ES-I3 (cell line): ENCODE results near the gene PRSS8.

Experiments
- H3K36me3 ChIP-seq: 2 replicates; pipeline ENCODE4 v1.6.1; 2013; ENCODE audit warnings: mild to moderate bottlenecking, low read length, control low read depth, moderate library complexity; ENCODE audit not compliant: insufficient read depth
- H3K4me1 ChIP-seq: 2 replicates; pipeline ENCODE4 v1.6.1; 2013; ENCODE audit warnings: mild to moderate bottlenecking, control low read depth, low read length; ENCODE audit not compliant: insufficient read depth
- H3K9ac ChIP-seq: 2 replicates; pipeline ENCODE4 v1.6.1; 2013; ENCODE audit warnings: low read depth, mild to moderate bottlenecking, low read length, moderate library complexity
- H3K9me3 ChIP-seq: 2 replicates; pipeline ENCODE4 v1.6.1; 2013; ENCODE audit warnings: mild to moderate bottlenecking, low read length, moderate library complexity; ENCODE audit not compliant: control insufficient read depth, insufficient read depth

PRSS8 gene

DNA sequence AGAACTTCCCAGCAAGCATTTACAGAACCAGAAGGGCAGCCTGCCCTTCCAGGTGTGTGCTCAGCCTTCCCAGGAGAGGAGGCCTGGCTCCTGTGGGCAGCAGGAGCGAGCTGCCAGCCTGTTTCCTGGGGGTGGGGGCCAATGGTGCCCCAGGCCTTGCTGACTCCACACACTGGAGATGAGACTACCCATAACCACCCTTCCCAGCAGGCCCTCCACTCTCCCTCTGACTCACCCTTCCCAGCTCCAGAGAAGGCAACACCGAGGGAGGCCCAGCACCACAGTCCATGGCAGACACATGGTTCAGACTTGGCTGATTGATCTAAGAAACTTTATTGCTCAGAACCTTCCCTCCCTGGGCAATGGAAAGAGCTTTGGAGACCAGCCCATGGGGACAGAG is 45.0 kb downstream of the PRSS8 start:
- H3K9ac ChIP-seq: no peak overlapping the region
- 0 out of 2 replicates have a peak, but pooled peaks cover 9% of the 10 kb centered on the region for H3K36me3 ChIP-seq
- H3K9me3 ChIP-seq: no peaks in the 10 kb centered on the region
- H3K4me1 ChIP-seq: peaks cover 3% of the 10 kb centered on the region; the same call in 1 of the 2 replicates

DNA sequence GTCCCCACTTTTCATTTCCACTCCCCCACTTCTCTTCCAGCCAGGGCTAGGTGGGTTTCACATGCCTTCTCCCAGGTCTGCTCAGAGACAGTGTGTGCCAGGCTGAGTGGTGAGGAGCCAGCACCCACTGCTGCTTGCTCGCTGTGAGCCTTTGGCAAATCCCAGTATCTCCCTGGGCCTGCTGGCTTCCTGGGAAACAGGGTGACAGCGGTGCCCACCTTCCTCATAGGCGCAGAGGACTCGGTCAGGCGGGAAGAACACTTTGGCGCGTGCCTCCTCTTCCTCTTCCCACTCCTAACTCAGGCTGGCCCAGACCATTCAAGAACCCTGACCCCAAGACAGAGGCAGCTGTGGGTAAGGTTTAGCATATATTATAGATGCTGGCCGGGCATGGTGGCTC is 46.3 kb downstream of the PRSS8 start:
- Histone ChIP-seq H3K36me3 (0 out of 2 replicates have a peak, but pooled peaks cover 9% of the 10 kb centered on the region), H3K9ac (no peak overlapping the region), H3K4me1 (peaks cover 3% of the 10 kb centered on the region; the same call in 1 of the 2 replicates), H3K9me3 (no peaks in the 10 kb centered on the region)

DNA sequence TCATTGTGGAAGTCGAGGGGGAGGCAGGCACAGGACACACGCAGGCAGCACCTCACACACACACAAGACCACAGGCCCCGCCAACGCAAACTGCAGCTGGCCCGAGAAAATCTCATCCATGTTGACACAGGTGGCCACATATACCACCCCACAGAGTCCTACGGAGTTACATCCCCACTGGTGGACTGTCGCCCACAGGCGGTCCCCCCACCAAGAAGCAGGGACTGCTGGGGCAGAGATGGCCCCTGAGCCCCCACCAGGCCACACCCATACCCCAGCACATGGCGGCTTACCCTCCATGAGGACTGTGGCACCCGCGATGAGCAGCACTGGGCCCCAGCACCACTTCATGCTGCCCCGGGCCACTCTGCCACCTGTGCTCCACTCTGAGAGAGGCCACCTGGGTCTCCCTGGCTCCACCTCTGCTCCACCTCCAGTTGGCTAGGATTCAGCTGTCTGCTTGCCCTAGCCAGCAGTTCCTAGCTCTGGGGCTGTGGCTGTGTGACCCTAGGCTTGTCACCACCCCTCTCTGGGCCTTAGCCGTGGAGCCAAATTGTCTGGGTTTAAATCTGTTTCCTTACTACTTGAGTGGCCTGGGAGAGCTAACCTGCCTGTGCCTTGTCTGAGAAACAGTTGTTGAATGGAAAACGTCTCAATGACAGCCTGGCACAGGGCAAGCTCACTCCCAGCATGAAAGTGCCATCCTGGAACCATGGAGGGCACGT is 46.9 kb downstream of the PRSS8 start, which contains the start of gene PRSS53:
Gene PRSS53 (minus strand): TSS at position 485 of the 725 bp plus-strand sequence. CDS start 134 bp downstream, at position 351.
- H3K9me3 ChIP-seq: no peaks in the 10 kb centered on the region
- H3K4me1 ChIP-seq: peaks cover 3% of the 10 kb centered on the region; the same call in 1 of the 2 replicates
- H3K36me3 ChIP-seq: 0 out of 2 replicates have a peak, but pooled peaks cover 9% of the 10 kb centered on the region
- H3K9ac ChIP-seq: no peak within 1 kb of the TSS

DNA sequence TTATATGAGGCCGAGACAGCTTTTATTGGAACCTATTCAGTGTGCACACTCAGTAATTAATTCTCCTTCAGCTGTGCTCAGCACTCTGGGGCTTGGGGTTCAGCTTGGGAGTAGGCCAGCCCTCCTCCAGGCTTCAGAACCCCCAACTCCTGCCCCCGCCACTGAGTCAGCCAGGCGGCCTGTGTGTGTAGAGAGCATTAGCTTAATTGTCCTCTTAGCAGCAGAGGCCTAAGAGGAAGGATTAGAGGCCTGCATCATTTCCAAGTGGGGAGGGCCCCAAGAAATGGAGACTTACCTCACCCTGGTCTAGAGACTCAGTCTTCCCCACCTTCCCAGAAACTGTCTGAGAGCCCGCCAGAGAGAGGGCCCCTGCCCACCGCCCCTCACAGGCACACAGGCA is 47.6 kb downstream of the PRSS8 start:
- Histone ChIP-seq H3K36me3 (0 out of 2 replicates have a peak, but pooled peaks cover 9% of the 10 kb centered on the region), H3K9me3 (no peaks in the 10 kb centered on the region), H3K4me1 (peaks cover 3% of the 10 kb centered on the region; the same call in 1 of the 2 replicates), H3K9ac (no peak overlapping the region)

DNA sequence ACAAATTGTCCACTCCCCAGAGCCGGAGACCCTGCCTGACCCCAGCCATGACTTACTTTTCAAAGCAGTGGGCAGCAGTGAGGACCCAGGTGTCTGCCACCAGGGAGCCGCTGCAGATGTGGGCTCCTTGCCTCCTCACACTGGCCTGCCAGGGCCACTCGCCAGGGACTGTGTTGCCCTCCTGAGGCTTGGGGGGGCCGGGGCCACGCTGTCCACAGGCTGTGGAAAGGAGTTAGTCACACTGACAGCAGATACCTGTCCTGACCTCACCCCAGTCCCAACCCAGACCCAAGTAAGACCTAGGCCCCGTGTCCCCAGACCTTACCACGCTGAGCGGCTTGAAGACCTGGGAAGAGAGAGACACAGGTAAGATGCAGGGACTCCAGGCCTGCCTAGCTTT is 48.0 kb downstream of the PRSS8 start:
- Histone ChIP-seq H3K9ac (no peak overlapping the region), H3K36me3 (0 out of 2 replicates have a peak, but pooled peaks cover 9% of the 10 kb centered on the region), H3K4me1 (no peaks in the 10 kb centered on the region), H3K9me3 (no peaks in the 10 kb centered on the region)

DNA sequence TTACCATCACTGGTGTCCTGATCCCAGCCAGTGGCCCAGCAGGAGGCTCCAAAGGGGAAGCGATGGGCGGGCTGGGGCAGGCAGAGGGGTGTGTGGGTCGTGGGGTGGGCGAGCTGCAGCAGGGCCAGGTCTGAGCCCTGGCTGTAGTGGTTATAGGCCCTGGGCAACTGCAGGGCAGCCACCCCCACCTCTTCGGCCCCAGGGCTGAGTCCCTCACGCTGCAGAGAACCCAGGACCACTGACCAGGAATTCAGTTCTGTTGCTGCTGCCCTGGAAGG is 49.0 kb downstream of the PRSS8 start:
- Histone ChIP-seq H3K36me3 (0 out of 2 replicates have a peak, but pooled peaks cover 9% of the 10 kb centered on the region), H3K9me3 (no peaks in the 10 kb centered on the region), H3K9ac (no peak overlapping the region), H3K4me1 (no peaks in the 10 kb centered on the region)

DNA sequence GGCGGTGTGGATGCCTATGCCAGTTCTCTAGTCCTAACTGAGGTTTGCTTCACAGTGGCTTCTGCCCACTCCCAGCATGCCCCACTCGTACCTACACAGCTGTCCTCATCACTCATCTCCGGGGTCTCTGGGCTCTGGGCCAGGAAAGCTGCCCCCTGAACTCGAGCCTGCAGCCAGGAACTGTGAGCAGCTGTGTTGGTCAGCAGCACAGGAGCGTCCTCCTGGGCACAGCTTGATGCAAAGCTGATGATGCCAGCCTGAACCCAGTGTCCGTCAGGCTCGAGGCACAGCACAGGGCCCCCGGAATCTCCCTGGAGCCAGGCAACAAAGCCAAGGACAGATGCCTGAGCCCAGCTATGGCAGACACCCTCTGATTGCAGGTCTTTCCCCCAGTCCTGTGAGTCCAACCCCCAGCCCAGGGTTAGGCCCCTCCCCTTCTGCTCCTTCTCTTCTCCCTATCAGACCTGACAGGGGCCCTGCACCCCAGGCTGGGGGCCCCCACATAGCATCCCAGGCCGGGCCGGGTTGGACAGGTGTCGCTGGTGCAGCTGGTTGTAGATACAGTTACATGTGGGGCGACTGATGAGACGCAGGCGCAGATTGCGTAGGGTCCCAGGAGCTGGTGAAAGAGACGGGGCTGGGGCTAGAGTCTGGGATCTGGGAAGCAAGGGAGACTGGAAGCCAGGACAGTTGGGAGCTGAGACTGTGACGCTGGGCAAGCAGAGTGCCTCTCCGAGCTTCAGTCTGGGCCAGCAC is 49.5 kb downstream of the PRSS8 start:
- Histone ChIP-seq H3K4me1 (no peaks in the 10 kb centered on the region), H3K36me3 (0 out of 2 replicates have a peak, but pooled peaks cover 9% of the 10 kb centered on the region), H3K9ac (no peak overlapping the region), H3K9me3 (no peaks in the 10 kb centered on the region)

DNA sequence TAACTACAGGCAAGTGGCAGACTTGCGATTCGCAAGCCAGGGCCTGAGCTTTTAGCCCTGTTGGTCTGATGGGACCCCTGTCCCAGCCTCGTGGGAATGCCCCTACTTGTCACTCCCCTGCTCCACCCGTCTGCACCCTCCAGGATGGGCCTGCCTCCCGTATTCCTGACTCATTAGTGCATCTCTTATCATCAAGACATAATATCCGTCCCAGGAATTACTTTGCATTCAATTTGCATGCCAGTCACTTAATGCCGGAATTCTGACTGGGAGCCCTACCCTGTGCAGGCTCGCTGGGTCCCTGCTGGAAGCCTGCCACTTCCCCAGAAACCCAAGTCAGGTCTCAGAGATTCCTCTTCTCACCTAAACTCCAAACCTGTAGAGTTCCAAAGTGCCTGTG is 50.1 kb downstream of the PRSS8 start:
- Histone ChIP-seq H3K36me3 (0 out of 2 replicates have a peak, but pooled peaks cover 6% of the 10 kb centered on the region), H3K4me1 (no peaks in the 10 kb centered on the region), H3K9ac (no peak overlapping the region)

DNA sequence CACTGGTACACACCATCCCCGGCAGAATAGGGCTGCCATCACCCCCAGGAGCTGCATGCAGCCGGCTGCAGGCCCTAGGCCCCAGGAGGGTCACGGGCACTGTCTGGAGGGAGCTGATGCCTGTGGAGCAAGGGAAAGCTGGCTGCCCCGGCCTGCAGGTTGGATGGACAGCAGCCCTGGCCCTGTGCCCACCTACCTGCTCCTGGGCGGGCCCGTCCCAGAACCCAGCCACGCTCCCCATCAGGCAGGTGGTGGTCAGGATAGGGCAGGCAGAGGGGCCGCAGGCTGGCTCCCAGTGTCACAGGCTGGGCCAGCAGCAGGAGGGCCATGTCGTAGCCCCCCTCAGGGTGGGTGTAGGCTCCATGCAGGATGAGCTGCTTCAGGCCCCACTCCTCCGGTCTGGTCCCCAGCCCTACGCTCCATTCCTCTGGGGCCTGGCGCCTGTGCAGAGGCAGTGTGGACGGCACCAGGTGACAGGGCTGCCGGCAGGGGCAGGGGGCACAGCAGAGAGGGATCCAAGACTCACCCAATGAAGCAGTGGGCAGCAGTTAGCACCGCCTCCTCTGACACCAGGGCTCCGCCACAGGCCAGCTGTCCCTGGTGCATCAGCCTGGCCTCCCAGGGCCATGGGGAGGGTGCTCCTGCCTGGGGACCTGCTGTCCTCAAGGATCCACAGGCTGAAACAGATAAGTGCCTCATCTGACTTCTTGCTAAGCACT is 50.8 kb downstream of the PRSS8 start:
- peaks cover 4% of the 10 kb centered on the region; the same call in 1 of the 2 replicates for H3K36me3 ChIP-seq
- H3K4me1 ChIP-seq: no peaks in the 10 kb centered on the region
- no peaks in the 10 kb centered on the region for H3K9me3 ChIP-seq
- no peak overlapping the region for H3K9ac ChIP-seq

More for the DNA sequence above, 50.1 kb downstream of the PRSS8 start:
- no peaks in the 10 kb centered on the region for H3K9me3 ChIP-seq

DNA sequence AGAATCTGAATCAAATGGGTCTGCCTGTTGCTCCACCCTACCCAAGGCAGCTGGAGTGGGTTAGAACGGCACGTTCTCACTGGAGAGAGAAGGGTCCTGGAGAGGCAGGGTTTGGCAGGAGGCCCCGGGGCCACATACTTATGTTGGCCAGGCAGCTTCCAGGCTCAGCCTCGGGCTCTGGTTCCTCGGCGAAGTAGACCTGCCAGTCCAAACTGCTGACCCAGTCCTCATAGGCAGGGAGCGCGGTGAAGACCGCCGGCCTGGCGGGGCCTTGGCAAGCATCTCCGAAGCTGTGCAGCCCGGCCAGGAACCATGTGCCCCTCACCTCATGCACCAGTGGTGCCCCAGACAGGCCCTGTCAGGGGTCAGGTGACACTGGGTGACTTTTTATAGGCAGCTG is 51.5 kb downstream of the PRSS8 start:
- no peaks in the 10 kb centered on the region for H3K9me3 ChIP-seq
- peaks cover 4% of the 10 kb centered on the region; the same call in 1 of the 2 replicates for H3K36me3 ChIP-seq
- H3K9ac ChIP-seq: no peak overlapping the region
- H3K4me1 ChIP-seq: no peaks in the 10 kb centered on the region

DNA sequence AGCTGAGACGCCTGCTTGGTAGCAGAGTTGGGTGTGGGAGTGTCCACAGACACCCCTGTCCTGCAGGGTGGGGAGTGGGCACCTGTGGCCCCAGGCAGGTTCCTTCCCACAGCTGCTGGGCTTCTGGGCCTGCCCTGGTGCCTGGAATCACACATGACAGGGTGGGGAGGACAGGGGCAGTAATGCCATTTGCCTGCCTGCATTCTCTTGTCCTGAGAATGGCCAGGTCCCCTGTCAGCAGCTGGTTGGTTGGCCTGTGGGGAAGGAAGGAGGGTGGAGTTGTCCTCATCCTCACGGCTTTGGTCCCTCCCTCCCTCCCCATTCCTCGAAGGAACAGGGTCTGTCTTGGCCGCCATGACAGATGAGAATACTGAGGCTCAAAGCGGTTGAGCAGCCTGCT is 52.0 kb downstream of the PRSS8 start:
- Histone ChIP-seq H3K4me1 (no peaks in the 10 kb centered on the region), H3K9me3 (no peaks in the 10 kb centered on the region), H3K36me3 (peaks cover 4% of the 10 kb centered on the region; the same call in 1 of the 2 replicates), H3K9ac (no peak overlapping the region)

DNA sequence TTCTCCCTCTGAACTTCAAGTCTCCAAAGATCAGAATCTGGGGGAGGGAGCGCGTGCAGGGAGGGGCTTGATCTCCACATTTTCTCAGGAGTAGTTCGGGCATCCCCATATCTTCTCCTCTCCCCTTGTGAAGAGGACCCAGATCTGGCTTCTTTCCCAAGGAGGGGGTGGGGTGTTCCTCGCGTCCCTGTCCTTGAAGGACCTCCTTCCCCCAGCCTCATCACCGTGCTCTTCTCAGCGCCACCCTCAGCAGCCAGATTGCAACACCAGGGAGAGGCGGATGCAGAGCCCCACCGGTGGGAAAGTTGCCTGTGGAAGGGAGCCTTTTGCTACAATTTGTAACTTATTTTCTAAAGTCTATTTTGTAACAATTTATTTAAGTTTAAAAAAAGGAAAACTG is 52.4 kb downstream of the PRSS8 start:
- no peaks in the 10 kb centered on the region for H3K4me1 ChIP-seq
- H3K36me3 ChIP-seq: peaks cover 4% of the 10 kb centered on the region; the same call in 1 of the 2 replicates
- H3K9ac ChIP-seq: no peak overlapping the region
- no peaks in the 10 kb centered on the region for H3K9me3 ChIP-seq

DNA sequence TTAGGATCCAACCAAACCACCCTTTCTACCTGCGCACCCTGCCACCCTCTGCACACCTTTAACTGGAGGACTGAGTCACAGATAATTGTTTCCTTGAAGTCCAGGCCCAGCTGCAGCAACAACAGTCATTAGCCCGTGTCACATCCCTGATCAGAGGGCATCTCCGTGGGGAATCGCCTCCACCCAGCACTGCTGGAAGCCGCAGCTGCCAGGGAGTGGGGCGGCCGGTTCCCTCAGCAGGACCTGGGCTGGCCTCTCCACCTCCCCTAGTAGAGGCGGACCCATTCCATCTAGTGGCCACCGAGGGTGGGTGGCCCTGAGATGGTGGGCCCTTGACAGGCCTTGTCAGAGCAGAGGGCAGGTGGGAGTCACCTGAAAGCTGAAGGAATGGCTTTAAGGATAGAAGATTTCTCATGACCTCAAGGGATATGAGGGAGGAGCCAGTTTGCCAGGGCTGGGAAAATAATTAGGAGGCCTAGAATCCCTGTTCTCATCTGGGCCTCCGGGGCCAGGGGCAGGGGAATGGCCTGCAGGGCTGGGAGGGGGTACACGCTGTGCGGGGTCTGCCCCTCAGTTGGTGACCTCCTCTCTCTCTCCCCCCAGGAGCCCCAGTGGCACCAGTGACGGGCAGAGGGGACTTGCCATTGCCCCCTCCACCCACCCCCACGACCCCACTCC is 53.0 kb downstream of the PRSS8 start:
- no peaks in the 10 kb centered on the region for H3K9me3 ChIP-seq
- no peaks in the 10 kb centered on the region for H3K4me1 ChIP-seq
- H3K36me3 ChIP-seq: peaks cover 4% of the 10 kb centered on the region; the same call in 1 of the 2 replicates
- no peak overlapping the region for H3K9ac ChIP-seq
